NOMO-1 treated with dmso at 0.1 percent for 144 hours (cell line): ENCODE data around the gene BBS12.

Experiments used
- DNase-seq: peaks from one replicate; lab custom pipeline; 2025; ENCODE audit not compliant: unreplicated experiment; lab: John Stamatoyannopoulos, UW

The BBS12 gene

DNA sequence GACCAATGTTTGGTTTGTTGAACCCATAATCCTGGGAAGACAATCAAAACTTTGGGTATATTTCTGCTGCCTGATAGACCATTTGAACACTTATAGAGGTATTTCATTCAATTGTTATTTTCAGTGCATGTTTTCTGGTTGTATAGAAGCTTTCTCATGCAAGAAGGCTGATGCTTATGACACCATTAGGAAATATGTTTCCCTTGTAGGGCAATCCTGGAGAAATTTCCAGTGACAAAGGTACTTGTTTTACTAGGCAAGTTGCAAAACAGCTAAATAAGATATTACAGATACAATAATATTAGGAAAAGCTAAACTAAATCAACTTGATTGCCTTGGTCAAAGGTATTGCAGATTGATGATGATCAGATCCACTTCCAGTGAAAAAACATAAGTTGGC, 61.3 kb downstream of the BBS12 start:
- DNase-seq = no peak
